Measurements from ENCODE around the gene LCN6.
"Not testable (repeated sequence)": the region's sequence is repeated elsewhere in the genome, so short reads cannot be mapped to it uniquely, and the experiment has no call there.

LCN6 gene

GRCh38 chr9:136789523-136789937 lies 41.2 kb upstream of the LCN6 start:
- H3K27me3 ChIP-seq = no peaks in the 10 kb centered on the region
- H3K4me1 ChIP-seq (ENCODE audit: control insufficient read depth in 1 of 2, insufficient read depth in 1 of 2, low read depth in 1 of 2, low read length in 1 of 2) = peaks cover 26 to 47% of the 10 kb centered on the region in 2 experiments
- H3K9me3 ChIP-seq = no peaks in the 10 kb centered on the region
- H3K4me3 ChIP-seq (ENCODE audit: low read depth in 1 of 2, low read length in 1 of 2) = no peak overlapping the region
- TF ChIP-seq CTCF (IDR thresholded peaks at IDR 0.05) = no peak
- H3K36me3 ChIP-seq = no peaks in the 10 kb centered on the region
- H3K27ac ChIP-seq = no peak overlapping the region

DNA sequence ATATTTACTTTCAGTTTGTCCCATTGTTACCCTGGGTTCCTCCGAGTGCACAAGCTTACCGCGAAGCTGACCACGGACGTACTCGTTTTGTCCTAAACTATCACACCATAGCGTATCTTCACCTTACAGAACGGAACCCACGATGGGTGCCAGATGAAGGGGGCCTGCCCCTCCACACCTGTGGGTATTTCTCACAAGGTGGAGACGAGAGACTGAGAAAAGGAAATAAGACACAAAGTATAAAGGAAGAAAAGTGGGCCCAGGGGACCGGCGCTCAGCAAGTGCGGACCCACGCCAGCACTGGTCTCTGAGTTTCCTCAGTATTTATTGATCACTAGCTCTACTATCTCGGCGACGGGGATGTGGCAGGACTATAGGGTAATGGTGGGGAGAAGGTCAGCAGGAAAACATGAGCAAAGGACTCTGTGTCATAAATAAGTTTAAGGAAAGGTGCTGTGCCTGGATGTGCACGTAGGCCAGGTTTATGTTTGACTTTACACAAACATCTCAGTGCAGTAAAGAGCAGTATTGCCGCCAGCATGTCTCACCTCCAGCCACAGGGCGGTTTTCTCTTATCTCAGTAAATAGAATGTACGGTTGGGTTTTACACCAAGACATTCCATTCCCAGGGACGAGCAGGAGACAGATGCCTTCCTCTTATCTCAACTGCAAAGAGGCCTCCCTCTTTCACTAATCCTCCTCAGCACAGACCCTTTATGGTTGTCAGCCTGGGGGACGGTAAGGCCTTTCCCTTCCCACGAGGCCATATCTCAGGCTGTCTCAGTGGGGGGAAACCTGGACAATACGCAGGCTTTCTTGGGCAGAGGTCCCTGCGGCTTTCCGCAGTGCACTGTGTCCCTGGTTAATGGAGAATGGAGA lies 40.6 kb upstream of the LCN6 start:
- H3K27me3 ChIP-seq; H3K36me3 ChIP-seq; H3K9me3 ChIP-seq; H3K27ac ChIP-seq; H3K4me3 ChIP-seq (ENCODE audit: low read depth in 1 of 2, low read length in 1 of 2): not testable (repeated sequence)
- H3K4me1 ChIP-seq (ENCODE audit: control insufficient read depth in 1 of 2, insufficient read depth in 1 of 2, low read depth in 1 of 2, low read length in 1 of 2) = peaks cover 23 to 40% of the 10 kb centered on the region in 2 experiments

DNA sequence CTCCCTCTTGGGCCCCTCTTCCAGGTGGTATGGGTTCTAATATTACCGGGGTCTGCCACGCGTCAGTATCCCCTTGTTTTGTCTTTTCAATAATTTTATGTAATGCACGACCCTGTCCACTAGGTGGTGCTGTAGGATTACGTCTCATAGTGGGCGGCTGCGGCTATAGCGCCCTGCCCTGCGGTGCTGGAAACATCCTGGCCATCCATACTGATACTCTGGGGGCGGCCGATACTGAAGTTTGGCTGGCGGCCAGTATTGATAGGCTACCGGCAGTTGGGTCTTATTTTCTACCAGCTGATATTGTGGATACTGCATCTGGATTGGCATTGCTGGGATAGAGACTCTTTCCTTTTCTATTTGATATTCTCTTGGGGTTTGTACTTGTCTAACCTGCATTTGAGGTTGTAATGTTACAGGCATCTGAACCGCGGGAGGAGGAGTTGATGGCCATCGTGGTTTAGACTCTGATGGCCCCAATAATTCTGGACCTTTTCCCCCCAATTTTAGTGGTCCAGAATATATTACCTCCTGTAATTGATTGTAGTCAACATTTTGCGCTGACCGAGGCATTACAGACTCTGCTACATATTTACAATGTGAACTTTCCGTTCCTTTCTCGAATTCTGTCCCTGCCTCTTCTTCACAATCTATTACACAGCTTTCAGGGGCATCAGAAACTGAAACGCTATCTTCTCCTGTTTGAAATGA lies 39.5 kb upstream of the LCN6 start:
- Histone ChIP-seq H3K9me3 (no peaks in the 10 kb centered on the region), H3K27me3 (no peaks in the 10 kb centered on the region), H3K27ac (no peak overlapping the region), H3K4me1 (ENCODE audit: control insufficient read depth in 1 of 2, insufficient read depth in 1 of 2, low read depth in 1 of 2, low read length in 1 of 2) (peaks cover 20 to 31% of the 10 kb centered on the region in 2 experiments), H3K4me3 (ENCODE audit: low read depth in 1 of 2, low read length in 1 of 2) (no peak overlapping the region), H3K36me3 (no peaks in the 10 kb centered on the region)
- TF ChIP-seq CTCF (IDR thresholded peaks at IDR 0.05) = peak; percentile 88

GRCh38 chr9:136786983-136787382 lies 38.7 kb upstream of the LCN6 start:
- H3K36me3 ChIP-seq; H3K27me3 ChIP-seq; H3K4me3 ChIP-seq (ENCODE audit: low read depth in 1 of 2, low read length in 1 of 2); H3K27ac ChIP-seq; H3K9me3 ChIP-seq: not testable (repeated sequence)
- H3K4me1 ChIP-seq (ENCODE audit: control insufficient read depth in 1 of 2, insufficient read depth in 1 of 2, low read depth in 1 of 2, low read length in 1 of 2) = peaks cover 11 to 23% of the 10 kb centered on the region in 2 experiments

DNA sequence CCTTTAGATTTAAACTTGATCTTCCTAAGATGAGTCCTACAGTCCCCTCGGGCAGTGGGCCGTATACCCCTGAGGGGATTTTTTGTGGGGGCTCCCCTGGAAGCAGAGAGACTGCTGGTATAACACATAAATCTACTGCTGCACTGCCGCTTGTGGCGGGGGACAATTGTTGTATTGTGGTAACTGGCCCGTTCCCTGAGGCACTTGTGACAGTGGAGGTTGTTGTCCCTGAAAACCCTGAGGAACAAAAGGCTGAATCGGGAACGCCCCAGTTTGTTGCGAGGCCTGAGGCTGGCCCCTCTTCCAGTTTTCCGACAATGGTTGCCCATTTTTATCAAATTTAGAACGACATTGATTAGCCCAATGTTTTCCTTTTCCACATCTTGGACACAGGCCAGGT lies 38.1 kb upstream of the LCN6 start:
- no peaks in the 10 kb centered on the region for H3K9me3 ChIP-seq
- H3K27me3 ChIP-seq = no peaks in the 10 kb centered on the region
- H3K4me3 ChIP-seq (ENCODE audit: low read depth in 1 of 2, low read length in 1 of 2) = no peak overlapping the region
- H3K4me1 ChIP-seq (ENCODE audit: control insufficient read depth in 1 of 2, insufficient read depth in 1 of 2, low read depth in 1 of 2, low read length in 1 of 2) = peaks cover 6 to 17% of the 10 kb centered on the region in 2 experiments
- no peak overlapping the region for H3K27ac ChIP-seq
- no peaks in the 10 kb centered on the region for H3K36me3 ChIP-seq
- no peak for TF ChIP-seq CTCF (IDR thresholded peaks at IDR 0.05)

DNA sequence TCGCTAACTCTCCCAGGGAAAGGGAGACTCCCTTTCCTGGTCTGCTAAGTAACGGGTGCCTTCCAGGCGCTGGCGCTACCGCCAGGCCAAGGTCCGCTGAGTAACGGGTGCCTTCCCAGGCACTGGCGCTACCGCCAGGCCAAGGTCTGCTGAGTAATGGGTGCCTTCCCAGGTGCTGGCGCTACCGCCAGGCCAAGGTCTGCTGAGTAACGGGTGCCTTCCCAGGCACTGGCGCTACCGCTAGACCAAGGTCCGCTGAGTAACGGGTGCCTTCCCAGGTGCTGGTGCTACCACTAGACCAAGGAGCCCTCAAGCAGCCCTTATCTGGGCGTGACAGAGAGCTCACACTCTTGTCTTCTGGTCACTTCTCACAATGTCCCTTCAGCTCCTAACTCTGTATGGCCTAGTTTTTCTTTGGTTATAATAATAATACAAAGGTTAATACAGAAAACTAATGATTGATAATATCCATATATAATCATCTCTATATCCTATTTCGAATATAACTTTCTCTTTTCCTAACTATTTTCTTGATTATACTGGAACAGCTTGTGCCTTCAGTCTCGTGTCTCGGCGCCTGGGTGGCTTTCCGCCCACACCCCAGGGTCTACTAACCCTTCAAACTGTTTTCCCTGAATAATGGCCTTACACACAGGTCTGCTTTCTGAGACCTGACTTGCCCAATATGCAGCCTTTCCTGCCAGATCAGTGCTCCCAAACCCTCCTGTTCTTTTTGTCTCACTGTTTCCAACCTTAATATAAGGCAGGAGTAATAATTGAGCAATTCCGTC lies 37.4 kb upstream of the LCN6 start:
- H3K4me1 ChIP-seq (ENCODE audit: control insufficient read depth in 1 of 2, insufficient read depth in 1 of 2, low read depth in 1 of 2, low read length in 1 of 2) = peaks cover 5 to 13% of the 10 kb centered on the region in 2 experiments
- not testable (repeated sequence) for H3K9me3 ChIP-seq; H3K4me3 ChIP-seq (ENCODE audit: low read depth in 1 of 2, low read length in 1 of 2); H3K36me3 ChIP-seq; H3K27me3 ChIP-seq; H3K27ac ChIP-seq

Measured in neutrophil (primary cell).